ENCODE measurements around the gene EDEM1. TPM values are rescaled to one million over a fixed set of nuclear protein-coding genes. Genes with fewer than 3 reads are reported as not detected.
"Not testable (repeated sequence)": the region's sequence is repeated elsewhere in the genome, so short reads cannot be mapped to it uniquely, and the experiment has no call there.

Gene EDEM1
- total RNA-seq, 1 experiment from 2014 or later: 22.4 TPM

- no peak for TF ChIP-seq E2F1 (CRISPR knock-in tag; IDR thresholded peaks at IDR 0.05)
Observed at GRCh38 chr3:5145120-5145519, 42.4 kb upstream of the EDEM1 start (continued).

GRCh38 chr3:5147152-5147551 is 40.4 kb upstream of the EDEM1 start:
- H3K27me3 Mint-ChIP-seq (ENCODE audit: low read depth); ATAC-seq; CTCF ChIA-PET; H3K4me3 Mint-ChIP-seq; POLR2A ChIA-PET; H3K27ac Mint-ChIP-seq; DNase-seq (ENCODE audit: low spot score): not testable (repeated sequence)
- Mint-ChIP-seq H3K36me3 (peaks cover 57% of the 10 kb centered on the region), H3K9me3 (peaks cover 57% of the 10 kb centered on the region), H3K4me1 (peaks cover 25% of the 10 kb centered on the region)

GRCh38 chr3:5149306-5149880 is 38.1 kb upstream of the EDEM1 start:
- peaks cover 35% of the 10 kb centered on the region for H3K36me3 Mint-ChIP-seq
- TF ChIP-seq PREB (CRISPR knock-in tag; IDR thresholded peaks at IDR 0.05; ENCODE audit: borderline replicate concordance) (no peak), RELA (CRISPR knock-in tag; IDR thresholded peaks at IDR 0.05; ENCODE audit: borderline replicate concordance) (no peak), SP1 (CRISPR knock-in tag; conservative IDR thresholded peaks at IDR 0.05) (no peak), KAT7 (CRISPR knock-in tag; IDR thresholded peaks at IDR 0.05; ENCODE audit: borderline replicate concordance) (no peak), JAZF1 (CRISPR knock-in tag; IDR thresholded peaks at IDR 0.05) (no peak), GABPB1 (CRISPR knock-in tag; IDR thresholded peaks at IDR 0.05) (no peak), ZMAT4 (CRISPR knock-in tag; IDR thresholded peaks at IDR 0.05) (no peak), FOXJ3 (CRISPR knock-in tag; IDR thresholded peaks at IDR 0.05; ENCODE audit: borderline replicate concordance) (no peak), MAX (CRISPR knock-in tag; IDR thresholded peaks at IDR 0.05) (no peak)
- H3K9me3 Mint-ChIP-seq: peaks cover 35% of the 10 kb centered on the region
- H3K4me1 Mint-ChIP-seq: peaks cover 40% of the 10 kb centered on the region
- no peak for DNase-seq (ENCODE audit: low spot score)
- no peak for ATAC-seq
- H3K27ac Mint-ChIP-seq: no peak overlapping the region
- no peak overlapping the region for H3K4me3 Mint-ChIP-seq
- no peaks in the 10 kb centered on the region for H3K27me3 Mint-ChIP-seq (ENCODE audit: low read depth)
- ChIA-PET CTCF (no interaction called here), POLR2A (no interaction called here)

- Mint-ChIP-seq H3K36me3 (peaks cover 15% of the 10 kb centered on the region), H3K4me3 (no peak overlapping the region), H3K27me3 (ENCODE audit: low read depth) (no peaks in the 10 kb centered on the region), H3K4me1 (peaks cover 37% of the 10 kb centered on the region), H3K9me3 (peaks cover 15% of the 10 kb centered on the region), H3K27ac (no peak overlapping the region)
- POLR2A ChIA-PET: no interaction called here
- no peak for ATAC-seq
- CTCF ChIA-PET: no interaction called here
- no peak for DNase-seq (ENCODE audit: low spot score)
- TF ChIP-seq MLX (CRISPR knock-in tag; IDR thresholded peaks at IDR 0.05) (no peak), ZNF219 (CRISPR knock-in tag; IDR thresholded peaks at IDR 0.05; ENCODE audit: borderline replicate concordance) (no peak), ESRRA (CRISPR knock-in tag; IDR thresholded peaks at IDR 0.05; ENCODE audit: borderline replicate concordance) (no peak), NFATC4 (CRISPR knock-in tag; IDR thresholded peaks at IDR 0.05) (no peak), ETV6 (CRISPR knock-in tag; IDR thresholded peaks at IDR 0.05) (no peak), ATF1 (CRISPR knock-in tag; IDR thresholded peaks at IDR 0.05) (no peak), ZBTB21 (CRISPR knock-in tag; IDR thresholded peaks at IDR 0.05; ENCODE audit: borderline replicate concordance) (no peak), ZNF416 (CRISPR knock-in tag; IDR thresholded peaks at IDR 0.05) (no peak), FOXJ3 (CRISPR knock-in tag; IDR thresholded peaks at IDR 0.05; ENCODE audit: borderline replicate concordance) (no peak), CTCF (IDR thresholded peaks at IDR 0.05) (no peak), SMAD3 (CRISPR knock-in tag; IDR thresholded peaks at IDR 0.05; ENCODE audit: borderline replicate concordance) (no peak), NFE2L1 (CRISPR knock-in tag; IDR thresholded peaks at IDR 0.05) (no peak), HMGXB4 (CRISPR knock-in tag; IDR thresholded peaks at IDR 0.05) (no peak), TP53 (CRISPR knock-in tag; IDR thresholded peaks at IDR 0.05) (no peak), OVOL2 (CRISPR knock-in tag; IDR thresholded peaks at IDR 0.05; ENCODE audit: borderline replicate concordance) (no peak)
Observed at GRCh38 chr3:5151586-5151985, 35.9 kb upstream of the EDEM1 start.

Data from WTC11 (cell line).